ENCODE measurements around the gene KIF1B. TPM values are rescaled to one million over a fixed set of nuclear protein-coding genes. Genes with fewer than 3 reads are reported as not detected.
"Not testable (repeated sequence)": the region's sequence is repeated elsewhere in the genome, so short reads cannot be mapped to it uniquely, and the experiment has no call there.

KIF1B gene
- total RNA-seq, 4 donors from 2014 or later, result 55.2 to 88.1 (median 67.0) TPM

DNA sequence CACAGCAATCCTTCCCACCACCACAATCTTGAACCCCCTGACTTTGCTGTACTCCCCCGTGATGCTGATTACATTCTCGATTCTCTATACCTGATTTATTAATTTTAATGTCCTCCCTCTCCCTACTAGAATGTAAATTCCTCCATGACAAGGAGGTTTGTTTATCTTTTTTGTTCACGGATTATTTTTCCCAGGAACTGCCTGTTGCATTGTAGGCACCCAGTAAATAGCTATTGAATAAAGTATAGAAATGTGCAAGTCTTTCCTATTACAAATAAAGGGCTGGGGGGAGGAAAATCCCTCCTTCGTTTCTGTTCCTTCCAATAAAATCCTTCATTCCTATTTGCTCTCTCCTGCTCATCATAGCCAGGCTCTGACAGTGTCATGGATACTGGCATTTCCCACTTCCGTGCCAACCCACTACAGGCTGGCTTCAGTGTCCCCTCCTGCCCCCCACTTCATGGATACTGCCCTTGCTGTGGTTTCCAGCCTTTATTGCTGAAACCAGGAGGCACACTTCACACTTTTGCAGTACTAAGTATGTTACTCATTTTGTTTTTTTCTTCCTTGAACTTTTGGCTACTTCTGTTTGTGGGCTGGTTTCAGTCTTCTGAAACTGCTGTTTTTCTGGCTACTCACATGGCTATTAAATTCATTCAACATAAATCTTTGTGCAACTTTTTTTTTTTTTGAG lies 7.5 kb downstream of the KIF1B start:
- H3K9me3 ChIP-seq, result no peaks in the 10 kb centered on the region
- no peak overlapping the region for H3K4me3 ChIP-seq
- no peaks in the 10 kb centered on the region for H3K27me3 ChIP-seq
- H3K27ac ChIP-seq, result no peak overlapping the region
- no peak for TF ChIP-seq POLR2A (IDR thresholded peaks at IDR 0.05)
- TF ChIP-seq CTCF (IDR thresholded peaks at IDR 0.05), result no peak
- DNase-seq, result no peak
- H3K4me1 ChIP-seq, result peaks cover 0 to 34% (median 2%) of the 10 kb centered on the region in 4 donors
- H3K36me3 ChIP-seq, result no peaks in the 10 kb centered on the region

- Histone ChIP-seq H3K9me3 (no peaks in the 10 kb centered on the region), H3K27me3 (no peaks in the 10 kb centered on the region), H3K4me1 (peaks cover 0 to 29% (median 2%) of the 10 kb centered on the region in 4 donors), H3K4me3 (no peak overlapping the region), H3K36me3 (no peaks in the 10 kb centered on the region), H3K27ac (no peak overlapping the region)
- DNase-seq, result no peak
- TF ChIP-seq CTCF (IDR thresholded peaks at IDR 0.05) (no peak), POLR2A (IDR thresholded peaks at IDR 0.05) (no peak)
Observed at GRCh38 chr1:10220200-10220599, 9.8 kb downstream of the KIF1B start.

GRCh38 chr1:10220657-10221056 lies 10.3 kb downstream of the KIF1B start:
- peaks cover 0 to 29% (median 2%) of the 10 kb centered on the region in 4 donors for H3K4me1 ChIP-seq
- not testable (repeated sequence) for H3K27me3 ChIP-seq, H3K27ac ChIP-seq, H3K36me3 ChIP-seq, DNase-seq, H3K4me3 ChIP-seq, H3K9me3 ChIP-seq

GRCh38 chr1:10225573-10225972 lies 15.2 kb downstream of the KIF1B start:
- TF ChIP-seq CTCF (IDR thresholded peaks at IDR 0.05) (no peak), POLR2A (IDR thresholded peaks at IDR 0.05) (no peak)
- Histone ChIP-seq H3K4me1 (no peaks in the 10 kb centered on the region), H3K9me3 (no peaks in the 10 kb centered on the region), H3K36me3 (no peaks in the 10 kb centered on the region), H3K27me3 (no peaks in the 10 kb centered on the region), H3K27ac (no peak overlapping the region), H3K4me3 (no peak overlapping the region)
- DNase-seq, result no peak

DNA sequence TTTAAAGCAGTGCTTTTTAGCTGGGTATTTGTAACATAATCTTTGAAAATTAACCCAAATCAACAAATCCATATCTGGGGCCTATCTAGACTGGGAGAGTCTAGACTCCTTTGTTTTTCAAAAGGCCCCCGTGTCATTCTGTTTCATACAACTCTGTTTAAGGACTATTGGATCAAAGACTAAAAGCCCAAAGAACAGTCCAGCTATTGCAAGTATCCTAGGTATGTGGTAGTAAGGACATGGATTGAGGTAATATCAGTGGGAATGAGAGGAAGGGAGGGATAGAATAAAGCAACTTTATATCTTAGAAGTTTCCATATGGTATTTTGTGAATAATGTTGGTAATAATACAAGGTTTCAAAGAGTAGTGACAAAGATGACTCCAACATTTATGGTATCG lies 18.2 kb downstream of the KIF1B start:
- no peak for DNase-seq
- H3K36me3 ChIP-seq, result peaks cover 0 to under 1% (median 0%) of the 10 kb centered on the region in 3 donors
- TF ChIP-seq POLR2A (IDR thresholded peaks at IDR 0.05), result no peak
- no peak for TF ChIP-seq CTCF (IDR thresholded peaks at IDR 0.05)
- H3K4me3 ChIP-seq, result no peak overlapping the region
- H3K27me3 ChIP-seq, result no peaks in the 10 kb centered on the region
- H3K4me1 ChIP-seq, result no peaks in the 10 kb centered on the region
- H3K9me3 ChIP-seq, result no peaks in the 10 kb centered on the region
- H3K27ac ChIP-seq, result no peak overlapping the region

DNA sequence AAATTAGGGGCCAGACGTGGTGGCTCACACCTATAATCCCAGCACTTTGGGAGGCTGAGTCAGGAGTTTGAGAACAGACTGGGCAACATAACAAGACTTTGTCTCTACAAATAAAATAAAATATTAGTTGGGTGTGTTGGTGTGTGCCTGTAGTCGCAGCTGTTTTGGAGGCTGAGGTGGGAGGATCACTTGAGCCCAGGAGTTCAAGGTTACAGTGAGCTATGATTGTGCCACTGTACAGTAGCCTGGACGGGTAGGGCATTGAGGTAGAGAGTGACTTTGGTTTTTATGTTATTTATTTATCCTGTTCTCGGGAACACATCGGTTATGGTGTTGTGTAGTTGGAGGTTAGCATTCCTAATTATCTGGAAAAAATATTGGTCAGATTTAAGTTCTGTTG lies 19.5 kb downstream of the KIF1B start:
- Histone ChIP-seq H3K4me3 (no peak overlapping the region), H3K36me3 (peaks cover 0 to 13% (median 0%) of the 10 kb centered on the region in 3 donors), H3K27ac (no peak overlapping the region), H3K9me3 (no peaks in the 10 kb centered on the region), H3K27me3 (no peaks in the 10 kb centered on the region), H3K4me1 (no peaks in the 10 kb centered on the region)
- DNase-seq, result no peak
- TF ChIP-seq POLR2A (IDR thresholded peaks at IDR 0.05) (no peak), CTCF (IDR thresholded peaks at IDR 0.05) (no peak)

All from Peyer's patch (tissue), 4 donors.